Rectal smooth muscle tissue (tissue), 1 donor: ENCODE data around the gene GRWD1.
A peak's percentile ranks its signal among the peaks of the same experiment; 100 is the strongest.

ENCODE experiments used
- H3K27ac ChIP-seq: one replicate; pipeline ENCODE4 v1.7.0; 2013; ENCODE audit warnings: low read depth, low read length, inconsistent platforms
- H3K27me3 ChIP-seq: one replicate; pipeline ENCODE4 v1.7.0; 2013; ENCODE audit warnings: low read length; ENCODE audit not compliant: control insufficient read depth, insufficient read depth
- H3K36me3 ChIP-seq: one replicate; pipeline ENCODE4 v1.7.0; 2013; ENCODE audit warnings: low read length; ENCODE audit not compliant: control insufficient read depth, insufficient read depth
- H3K4me1 ChIP-seq: one replicate; pipeline ENCODE4 v1.7.0; 2013; ENCODE audit warnings: low read length; ENCODE audit not compliant: control insufficient read depth, insufficient read depth
- H3K4me3 ChIP-seq: one replicate; pipeline ENCODE4 v1.7.0; 2013; ENCODE audit warnings: low read length
- H3K9ac ChIP-seq: one replicate; pipeline ENCODE4 v1.7.0; 2013; ENCODE audit warnings: low read length

Gene GRWD1

DNA sequence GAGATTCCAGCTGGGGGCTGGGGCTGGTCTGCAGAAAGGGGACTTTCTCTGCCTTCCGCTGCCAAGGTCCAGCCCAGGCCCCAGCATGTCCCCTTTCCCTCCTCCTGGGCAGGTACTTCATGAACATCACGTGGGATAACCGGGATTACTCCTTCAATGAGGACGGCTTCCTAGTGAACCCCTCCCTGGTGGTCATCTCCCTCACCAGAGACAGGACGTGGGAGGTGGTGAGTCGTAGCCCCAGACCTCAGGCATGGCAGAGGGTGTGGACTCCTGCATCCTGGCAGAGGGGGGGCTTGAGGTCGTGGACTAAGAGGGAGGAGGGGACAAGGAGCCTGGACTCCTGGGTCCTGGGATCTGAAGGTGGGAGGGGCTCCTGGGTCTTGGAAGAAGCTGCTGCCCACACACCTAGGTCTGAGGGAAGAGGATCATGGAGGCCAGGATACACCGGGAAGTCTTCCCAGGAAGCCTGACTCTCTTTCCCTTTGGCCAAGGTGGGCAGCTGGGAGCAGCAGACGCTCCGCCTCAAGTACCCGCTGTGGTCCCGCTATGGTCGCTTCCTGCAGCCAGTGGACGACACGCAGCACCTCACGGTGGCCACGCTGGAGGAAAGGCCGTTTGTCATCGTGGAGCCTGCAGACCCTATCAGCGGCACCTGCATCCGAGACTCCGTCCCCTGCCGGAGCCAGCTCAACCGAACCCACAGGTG is 31.8 kb upstream of the GRWD1 start:
- H3K27ac ChIP-seq: no peak overlapping the region
- H3K4me1 ChIP-seq: no peaks in the 10 kb centered on the region
- H3K4me3 ChIP-seq: no peak overlapping the region

DNA sequence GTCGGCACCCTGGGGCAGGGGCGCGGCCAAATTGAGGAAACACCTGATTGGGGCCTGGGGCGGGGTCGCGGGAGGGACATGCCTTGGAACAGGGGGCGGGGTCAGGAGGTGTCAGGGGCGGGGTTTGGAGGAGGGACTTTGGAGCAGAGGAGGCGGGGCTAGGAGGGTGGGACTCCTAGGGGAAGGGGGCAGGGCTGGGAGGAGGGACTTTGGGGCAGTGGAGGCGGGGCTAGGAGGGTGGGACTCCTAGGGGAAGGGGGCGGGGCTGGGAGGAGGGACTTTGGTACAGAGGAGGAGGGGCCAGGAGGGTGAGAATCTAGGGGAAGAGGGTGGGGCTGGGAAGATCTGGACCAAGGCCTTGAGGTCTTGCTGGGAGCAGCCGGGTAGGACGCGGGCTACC is 30.4 kb upstream of the GRWD1 start:
- H3K4me3 ChIP-seq: no peak overlapping the region
- H3K27ac ChIP-seq: no peak overlapping the region
- H3K27me3 ChIP-seq: peaks cover 5% of the 10 kb centered on the region
- H3K9ac ChIP-seq: no peak overlapping the region
- H3K4me1 ChIP-seq: no peaks in the 10 kb centered on the region
- no peaks in the 10 kb centered on the region for H3K36me3 ChIP-seq

More for the DNA sequence above, 31.8 kb upstream of the GRWD1 start:
- Histone ChIP-seq H3K9ac (no peak overlapping the region), H3K36me3 (no peaks in the 10 kb centered on the region), H3K27me3 (peaks cover 5% of the 10 kb centered on the region)

DNA sequence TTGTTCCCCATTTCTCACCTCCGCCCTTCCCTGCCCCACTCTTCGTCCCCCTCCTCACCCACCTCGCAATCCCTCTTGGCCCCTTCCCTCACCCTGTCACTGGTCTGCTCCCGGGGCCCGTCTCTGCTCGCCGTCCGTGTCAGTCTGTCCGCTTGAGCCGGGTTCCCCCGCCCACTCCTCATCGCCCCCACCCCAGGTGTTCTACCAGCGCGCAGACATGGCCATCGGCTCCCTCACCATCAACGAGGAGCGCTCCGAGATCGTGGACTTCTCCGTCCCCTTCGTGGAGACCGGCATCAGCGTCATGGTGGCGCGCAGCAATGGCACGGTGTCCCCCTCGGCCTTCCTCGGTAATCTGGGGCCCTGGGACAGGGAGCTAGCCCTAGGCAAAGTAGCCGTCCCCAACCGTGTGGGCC is 30.0 kb upstream of the GRWD1 start:
- Histone ChIP-seq H3K4me1 (no peaks in the 10 kb centered on the region), H3K9ac (no peak overlapping the region), H3K4me3 (no peak overlapping the region), H3K27me3 (peaks cover 5% of the 10 kb centered on the region), H3K27ac (no peak overlapping the region), H3K36me3 (no peaks in the 10 kb centered on the region)

DNA sequence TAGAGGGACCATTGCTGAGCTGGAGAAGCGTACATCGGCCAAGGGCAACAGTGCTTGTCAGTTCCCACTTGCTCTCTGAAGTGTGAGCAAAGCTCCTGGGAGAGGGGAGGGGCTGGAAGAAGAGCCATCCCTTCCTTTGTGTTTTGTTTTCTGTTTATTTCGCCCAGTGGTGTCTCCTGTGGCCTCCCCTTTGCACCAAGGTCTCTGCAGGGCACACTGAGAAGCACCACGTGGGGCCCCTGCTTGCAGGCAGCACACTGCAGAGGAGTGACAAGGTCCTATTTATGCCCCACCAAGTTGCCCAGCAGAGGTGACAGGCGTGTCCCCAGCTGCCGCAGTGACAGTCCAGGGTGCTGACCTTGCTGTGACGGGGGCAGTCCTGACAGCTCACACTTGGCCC is 28.4 kb upstream of the GRWD1 start:
- Histone ChIP-seq H3K4me1 (no peaks in the 10 kb centered on the region), H3K27ac (no peak overlapping the region), H3K27me3 (peaks cover 5% of the 10 kb centered on the region), H3K4me3 (no peak overlapping the region), H3K9ac (no peak overlapping the region), H3K36me3 (no peaks in the 10 kb centered on the region)

DNA sequence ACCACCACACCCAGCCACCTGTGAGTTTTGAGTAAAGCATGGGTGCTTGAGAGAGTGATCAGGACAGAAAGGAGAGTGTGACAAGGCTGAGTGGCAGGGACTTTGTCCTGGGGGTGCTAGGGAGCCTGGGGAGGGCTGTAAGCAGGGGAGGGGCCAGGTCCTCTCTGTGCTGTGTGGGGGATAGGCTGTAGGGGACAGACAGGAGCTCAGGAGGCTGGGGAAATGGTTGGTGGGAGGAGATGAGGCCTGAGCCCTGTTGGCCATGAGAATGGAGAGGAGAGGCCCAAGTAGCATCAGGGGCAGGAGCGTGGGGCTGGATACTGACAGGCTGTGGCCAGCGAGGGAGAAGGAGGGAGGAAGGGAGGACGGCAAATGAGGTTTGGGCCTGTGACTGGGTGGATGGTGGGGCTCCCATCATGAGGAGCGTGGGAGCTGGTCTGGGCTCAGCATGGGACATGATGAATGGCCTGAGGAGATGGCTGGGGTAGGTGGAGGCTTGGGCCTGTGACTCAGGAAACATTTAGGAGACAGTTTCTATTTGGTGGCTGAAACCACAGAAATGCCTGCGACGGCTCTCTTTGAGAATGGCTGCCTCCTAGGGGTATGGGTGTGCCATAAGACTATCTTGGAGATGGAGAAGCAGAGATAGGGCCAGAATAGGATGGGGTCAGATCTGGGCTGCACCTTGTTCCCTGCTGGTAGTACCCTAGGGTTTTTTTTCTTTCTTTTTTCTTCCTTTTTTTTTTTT is 27.3 kb upstream of the GRWD1 start:
- no peaks in the 10 kb centered on the region for H3K4me1 ChIP-seq
- H3K9ac ChIP-seq: no peak overlapping the region
- no peak overlapping the region for H3K4me3 ChIP-seq
- H3K27me3 ChIP-seq: peaks cover 5% of the 10 kb centered on the region
- no peak overlapping the region for H3K27ac ChIP-seq
- no peaks in the 10 kb centered on the region for H3K36me3 ChIP-seq

DNA sequence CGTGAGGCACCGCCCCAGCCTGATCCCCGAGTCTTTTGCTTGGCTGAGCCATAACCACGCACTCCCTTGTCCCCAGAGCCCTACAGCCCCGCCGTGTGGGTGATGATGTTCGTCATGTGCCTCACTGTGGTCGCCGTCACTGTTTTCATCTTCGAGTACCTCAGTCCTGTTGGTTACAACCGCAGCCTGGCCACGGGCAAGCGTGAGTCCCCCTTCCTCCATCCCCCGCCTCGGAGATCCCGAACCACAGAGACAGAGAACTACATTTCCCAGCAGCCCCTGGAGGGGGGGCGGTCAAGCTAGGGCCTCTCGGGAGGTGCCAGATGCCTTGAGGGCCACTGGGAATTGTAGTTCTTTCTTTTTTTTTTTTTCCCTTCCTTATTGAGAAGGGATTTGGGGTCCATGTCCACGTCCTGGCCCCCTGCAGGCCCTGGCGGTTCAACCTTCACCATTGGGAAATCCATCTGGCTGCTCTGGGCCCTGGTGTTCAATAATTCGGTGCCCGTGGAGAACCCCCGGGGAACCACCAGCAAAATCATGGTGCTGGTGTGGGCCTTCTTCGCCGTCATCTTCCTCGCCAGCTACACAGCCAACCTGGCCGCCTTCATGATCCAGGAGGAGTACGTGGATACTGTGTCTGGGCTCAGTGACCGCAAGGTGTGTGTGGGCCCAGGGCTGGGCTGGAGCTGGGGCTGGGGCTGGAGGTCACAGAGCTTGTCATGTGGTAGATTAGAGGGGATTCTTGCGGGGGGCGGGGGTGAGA is 26.4 kb upstream of the GRWD1 start:
- Histone ChIP-seq H3K4me1 (no peaks in the 10 kb centered on the region), H3K27me3 (peaks cover 5% of the 10 kb centered on the region), H3K4me3 (peak overlapping the region; percentile 33)

DNA sequence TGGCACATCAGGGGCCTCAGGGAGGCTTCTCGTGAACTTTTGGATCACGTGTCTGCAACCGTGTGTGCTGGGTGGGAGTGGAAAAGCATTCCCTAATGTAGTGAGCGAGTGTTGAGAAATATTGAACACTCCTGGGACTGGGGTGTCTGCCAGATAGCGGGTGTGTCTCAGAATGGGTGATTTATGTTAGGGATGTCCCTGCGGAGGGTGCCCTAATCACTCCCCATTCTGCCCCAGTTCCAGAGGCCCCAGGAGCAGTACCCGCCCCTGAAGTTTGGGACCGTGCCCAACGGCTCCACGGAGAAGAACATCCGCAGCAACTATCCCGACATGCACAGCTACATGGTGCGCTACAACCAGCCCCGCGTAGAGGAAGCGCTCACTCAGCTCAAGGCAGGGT is 24.2 kb upstream of the GRWD1 start:
- Histone ChIP-seq H3K4me1 (no peaks in the 10 kb centered on the region), H3K4me3 (no peak overlapping the region), H3K27ac (no peak overlapping the region), H3K36me3 (no peaks in the 10 kb centered on the region), H3K9ac (no peak overlapping the region), H3K27me3 (no peaks in the 10 kb centered on the region)

More for the DNA sequence above, 26.4 kb upstream of the GRWD1 start:
- H3K27ac ChIP-seq: no peak overlapping the region
- H3K36me3 ChIP-seq: no peaks in the 10 kb centered on the region
- no peak overlapping the region for H3K9ac ChIP-seq

DNA sequence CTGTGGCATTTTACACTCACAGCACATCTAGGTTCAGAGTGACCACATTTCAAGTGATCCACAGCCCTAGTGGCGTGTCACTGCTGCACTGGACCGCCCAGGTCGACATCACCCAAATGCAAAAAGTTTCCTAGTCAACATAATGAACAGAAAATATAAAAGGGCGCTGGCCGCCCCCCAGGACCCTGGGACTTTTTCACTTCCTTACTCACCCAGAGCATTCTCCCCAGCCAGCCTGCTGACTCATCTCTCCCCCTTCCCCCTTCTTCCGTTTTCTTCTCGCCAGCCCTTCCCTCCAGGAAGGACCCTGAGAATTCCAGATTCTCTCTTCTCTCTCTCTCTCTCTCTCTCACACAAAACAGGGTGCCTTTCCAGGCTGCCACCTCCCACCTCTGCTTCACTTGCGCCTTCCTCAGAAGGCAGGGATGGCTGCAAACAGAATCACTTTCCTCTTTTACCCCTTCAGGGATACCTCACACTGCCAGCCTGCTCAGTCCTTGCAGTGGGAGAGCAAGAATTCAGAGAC is 21.0 kb upstream of the GRWD1 start:
- no peaks in the 10 kb centered on the region for H3K36me3 ChIP-seq
- no peak overlapping the region for H3K27ac ChIP-seq
- H3K4me1 ChIP-seq: no peaks in the 10 kb centered on the region
- no peak overlapping the region for H3K9ac ChIP-seq
- no peaks in the 10 kb centered on the region for H3K27me3 ChIP-seq
- H3K4me3 ChIP-seq: no peak overlapping the region

DNA sequence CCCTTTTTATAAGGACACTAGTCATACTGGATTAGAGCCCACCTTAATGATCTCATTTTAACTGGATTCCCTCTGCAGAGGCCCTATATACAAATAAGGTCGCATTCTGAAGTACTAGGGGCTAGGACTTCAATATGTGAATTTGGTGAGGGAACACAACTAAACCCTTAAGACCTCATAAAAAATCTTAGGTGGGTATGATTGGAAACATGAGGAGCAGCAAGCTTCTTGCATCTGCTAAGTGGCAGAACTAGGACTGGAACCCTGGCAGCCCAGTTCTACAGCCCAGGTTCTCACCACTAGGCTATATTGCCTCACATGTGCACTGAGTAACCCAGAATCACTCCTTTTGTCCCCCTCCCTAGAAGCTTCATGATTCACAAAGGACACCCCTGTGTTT is 17.1 kb upstream of the GRWD1 start:
- H3K27ac ChIP-seq: no peak overlapping the region
- H3K27me3 ChIP-seq: no peaks in the 10 kb centered on the region
- H3K4me1 ChIP-seq: no peaks in the 10 kb centered on the region
- no peak overlapping the region for H3K9ac ChIP-seq
- no peaks in the 10 kb centered on the region for H3K36me3 ChIP-seq
- H3K4me3 ChIP-seq: no peak overlapping the region

DNA sequence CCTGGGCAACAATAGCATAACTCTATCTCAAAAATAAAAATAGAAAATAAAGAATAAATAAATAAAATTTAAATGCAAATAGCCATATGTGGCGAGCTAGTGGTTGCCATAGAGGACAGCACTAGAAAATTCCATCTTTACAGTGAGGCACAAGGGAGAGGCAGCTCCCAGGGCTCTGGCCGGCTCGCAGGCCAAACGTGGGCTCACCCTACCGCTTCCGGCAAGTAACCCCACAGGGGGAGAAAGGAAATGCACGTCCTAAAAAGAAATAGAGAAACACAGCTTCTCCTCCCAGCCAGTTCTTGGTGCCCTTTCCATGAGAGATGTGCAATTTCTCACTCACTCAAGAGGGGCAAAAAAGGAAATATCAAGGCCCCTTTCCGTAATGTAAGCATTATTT is 12.4 kb upstream of the GRWD1 start:
- H3K4me3 ChIP-seq: no peak overlapping the region
- no peaks in the 10 kb centered on the region for H3K36me3 ChIP-seq
- no peak overlapping the region for H3K27ac ChIP-seq
- H3K4me1 ChIP-seq: no peaks in the 10 kb centered on the region
- H3K9ac ChIP-seq: no peak overlapping the region
- H3K27me3 ChIP-seq: peaks cover 4% of the 10 kb centered on the region

DNA sequence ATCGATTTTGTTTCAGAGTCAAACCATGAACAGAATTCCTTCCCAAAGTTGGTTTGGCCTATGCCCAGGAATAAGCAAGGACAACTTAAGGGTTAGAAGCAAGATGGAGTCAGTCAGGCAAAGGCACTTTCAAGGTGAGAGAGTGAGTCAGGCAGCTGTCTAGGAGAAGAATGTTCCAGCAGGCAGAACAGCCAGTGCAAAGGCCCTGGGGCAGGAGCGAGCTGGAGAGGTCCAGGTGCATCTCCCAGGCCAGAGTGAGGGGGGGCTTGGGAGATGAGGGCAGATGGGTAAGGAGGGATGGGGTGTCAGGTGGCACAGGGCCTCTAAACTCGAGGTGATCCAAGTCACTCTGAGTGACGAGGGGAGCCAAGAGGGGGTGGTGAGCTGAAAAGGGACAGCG is 9.2 kb upstream of the GRWD1 start:
- peaks cover 6% of the 10 kb centered on the region for H3K27me3 ChIP-seq

DNA sequence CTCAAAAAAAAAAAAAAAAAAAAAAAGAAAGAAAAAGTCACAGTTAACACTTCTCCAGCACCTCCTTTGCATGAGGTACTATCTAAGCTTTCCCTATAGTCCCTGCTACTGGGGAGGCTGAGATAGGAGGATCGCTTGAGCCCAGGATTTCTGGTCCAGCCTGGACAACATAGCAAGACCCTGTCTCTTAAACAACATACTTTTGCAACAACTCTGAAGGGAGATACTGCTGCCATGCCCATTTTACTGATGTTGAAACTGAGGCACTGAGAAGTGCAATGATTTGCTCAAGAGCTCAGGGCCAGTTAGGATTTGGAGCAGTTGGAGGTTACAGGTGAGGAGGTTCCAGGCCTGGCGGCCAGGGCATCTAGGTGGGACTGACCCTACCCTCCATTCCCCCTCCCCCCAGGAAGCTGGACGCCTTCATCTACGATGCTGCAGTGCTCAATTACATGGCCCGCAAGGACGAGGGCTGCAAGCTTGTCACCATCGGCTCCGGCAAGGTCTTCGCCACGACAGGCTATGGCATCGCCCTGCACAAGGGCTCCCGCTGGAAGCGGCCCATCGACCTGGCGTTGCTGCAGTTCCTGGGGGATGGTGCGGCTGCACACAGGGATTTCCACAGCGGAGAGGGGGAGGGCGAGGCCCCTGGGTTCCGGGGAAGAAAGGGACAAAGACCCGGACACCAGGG is 4.3 kb upstream of the GRWD1 start:
- H3K27me3 ChIP-seq: peaks cover 18% of the 10 kb centered on the region
- no peak overlapping the region for H3K9ac ChIP-seq
- H3K27ac ChIP-seq: no peak overlapping the region
- no peaks in the 10 kb centered on the region for H3K36me3 ChIP-seq
- H3K4me1 ChIP-seq: peaks cover 8% of the 10 kb centered on the region
- H3K4me3 ChIP-seq: no peak overlapping the region

More for the DNA sequence above, 9.2 kb upstream of the GRWD1 start:
- no peak overlapping the region for H3K27ac ChIP-seq
- H3K36me3 ChIP-seq: no peaks in the 10 kb centered on the region
- H3K4me3 ChIP-seq: no peak overlapping the region
- no peaks in the 10 kb centered on the region for H3K4me1 ChIP-seq
- H3K9ac ChIP-seq: no peak overlapping the region
